ENCODE measurements around the gene ETS1. TPM values are rescaled to one million over a fixed set of nuclear protein-coding genes. Genes with fewer than 3 reads are reported as not detected.
A peak's percentile ranks its signal among the peaks of the same experiment; 100 is the strongest.

ETS1 gene
- total RNA-seq, 4 donors from 2014 or later: 46.3 to 70.6 (median 57.6) TPM

GRCh38 chr11:128497776-128498095 is 89.6 kb downstream of the ETS1 start:
- Histone ChIP-seq H3K36me3 (no peaks in the 10 kb centered on the region), H3K4me1 (peaks cover 0 to 88% (median 66%) of the 10 kb centered on the region in 4 donors), H3K27me3 (no peaks in the 10 kb centered on the region), H3K4me3 (peak overlapping the region in 1 of 4 donors; percentile 3), H3K9me3 (no peaks in the 10 kb centered on the region), H3K27ac (peak overlapping the region in 3 of 4 donors; percentile 62 to 85 (median 72))
- WGBS, 2 donors: 45 to 66% methylated on average over 3 of the region's 3 CpGs
- DNase-seq (ENCODE audit: low spot score in 2 of 2): no peak
- TF ChIP-seq EP300 (IDR thresholded peaks at IDR 0.05) (no peak), POLR2A (IDR thresholded peaks at IDR 0.05) (no peak), CTCF (IDR thresholded peaks at IDR 0.05) (no peak)

- Histone ChIP-seq H3K36me3 (no peaks in the 10 kb centered on the region), H3K9me3 (no peaks in the 10 kb centered on the region), H3K4me3 (peak overlapping the region in 1 of 4 donors; percentile 3), H3K27me3 (no peaks in the 10 kb centered on the region), H3K27ac (peak overlapping the region in 3 of 4 donors; percentile 62 to 85 (median 72)), H3K4me1 (peaks cover 0 to 88% (median 65%) of the 10 kb centered on the region in 4 donors)
- peak in 1 of 2 donors; percentile 45 for DNase-seq (ENCODE audit: low spot score in 2 of 2)
- WGBS, 2 donors: 32 to 35% methylated on average over 7 of the region's 7 CpGs
- TF ChIP-seq EP300 (IDR thresholded peaks at IDR 0.05) (peak in 1 of 2 donors; percentile 61), POLR2A (IDR thresholded peaks at IDR 0.05) (no peak), CTCF (IDR thresholded peaks at IDR 0.05) (peak in 1 of 5 experiments; percentile 8)
Measured at GRCh38 chr11:128497061-128497775, 90.1 kb downstream of the ETS1 start.

DNA sequence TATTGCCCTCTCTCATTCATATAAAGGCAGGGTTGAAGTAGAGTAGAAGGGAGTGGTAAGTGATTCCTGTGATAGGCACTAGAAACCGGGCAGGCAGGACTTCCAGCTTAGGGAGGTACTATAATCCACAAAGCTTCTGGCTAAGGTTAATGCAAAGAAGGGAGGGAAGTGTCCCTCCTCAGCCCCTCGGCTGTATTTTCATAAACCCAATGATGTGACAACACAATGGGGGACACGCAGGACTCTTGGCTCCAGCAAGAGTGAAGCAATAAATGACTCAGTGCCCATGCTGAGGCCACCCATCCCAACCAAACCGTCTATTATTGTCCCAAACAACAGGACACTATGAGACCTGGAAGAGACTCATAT is 90.7 kb downstream of the ETS1 start:
- H3K4me1 ChIP-seq: peaks cover 0 to 88% (median 63%) of the 10 kb centered on the region in 4 donors
- WGBS, 2 donors: 29 to 35% methylated on average over 4 of the region's 4 CpGs
- H3K36me3 ChIP-seq: no peaks in the 10 kb centered on the region
- no peak overlapping the region for H3K4me3 ChIP-seq
- DNase-seq (ENCODE audit: low spot score in 2 of 2): no peak
- TF ChIP-seq EP300 (IDR thresholded peaks at IDR 0.05) (peak in 1 of 2 donors; percentile 55), POLR2A (IDR thresholded peaks at IDR 0.05) (no peak), CTCF (IDR thresholded peaks at IDR 0.05) (no peak)
- peak overlapping the region in 3 of 4 donors; percentile 64 to 85 (median 72) for H3K27ac ChIP-seq
- H3K27me3 ChIP-seq: no peaks in the 10 kb centered on the region
- H3K9me3 ChIP-seq: no peaks in the 10 kb centered on the region

DNA sequence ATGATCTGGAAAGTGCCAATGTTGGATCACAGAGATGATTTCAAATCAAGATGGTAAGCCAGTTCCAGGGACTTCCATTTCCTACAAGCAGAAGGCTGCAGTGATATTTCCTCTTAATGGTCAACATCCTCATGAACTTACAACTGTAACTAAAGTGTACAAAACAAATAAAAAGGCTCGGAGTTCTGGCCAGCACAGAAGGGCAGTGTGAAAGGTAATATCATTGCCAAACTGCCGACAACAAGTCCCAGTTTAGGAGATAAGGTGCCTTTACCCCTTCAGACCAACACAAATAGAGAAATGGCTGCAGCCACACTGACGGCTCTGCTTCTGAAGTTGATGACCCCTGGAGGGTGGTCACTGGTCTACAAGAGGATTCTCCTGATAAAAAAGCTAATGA is 91.1 kb downstream of the ETS1 start:
- TF ChIP-seq CTCF (IDR thresholded peaks at IDR 0.05): no peak
- TF ChIP-seq EP300 (IDR thresholded peaks at IDR 0.05): no peak
- TF ChIP-seq POLR2A (IDR thresholded peaks at IDR 0.05): no peak

More for the DNA sequence above, 91.1 kb downstream of the ETS1 start:
- 50 to 61% methylated on average over 3 of the region's 3 CpGs for WGBS, 2 donors
- Histone ChIP-seq H3K27me3 (no peaks in the 10 kb centered on the region), H3K27ac (peak overlapping the region in 3 of 4 donors; percentile 64 to 85 (median 72)), H3K9me3 (no peaks in the 10 kb centered on the region), H3K4me3 (no peak overlapping the region), H3K36me3 (no peaks in the 10 kb centered on the region), H3K4me1 (peaks cover 0 to 88% (median 62%) of the 10 kb centered on the region in 4 donors)
- DNase-seq (ENCODE audit: low spot score in 2 of 2): no peak
